LoVo (cell line): ENCODE results near the gene PLIN4.
A peak's percentile ranks its signal among the peaks of the same experiment; 100 is the strongest.

Source experiments
- DNase-seq: peaks from one replicate; pipeline ENCODE4 v3.0.0-alpha.2; 2016; ENCODE audit warnings: low spot score

PLIN4 gene

GRCh38 chr19:4488496-4488895 lies 29.8 kb downstream of the PLIN4 start:
- DNase-seq, result no peak

GRCh38 chr19:4487572-4487971 lies 30.7 kb downstream of the PLIN4 start:
- DNase-seq, result no peak

GRCh38 chr19:4483385-4483784 lies 34.9 kb downstream of the PLIN4 start:
- DNase-seq, result no peak

- DNase-seq, result no peak
Observed at GRCh38 chr19:4482721-4483364, 35.4 kb downstream of the PLIN4 start.

GRCh38 chr19:4477034-4477801 lies 41.1 kb downstream of the PLIN4 start:
- no peak for DNase-seq

- no peak for DNase-seq
Observed at GRCh38 chr19:4474514-4475022, 43.7 kb downstream of the PLIN4 start.

- no peak for DNase-seq
Observed at GRCh38 chr19:4473763-4474513, 44.3 kb downstream of the PLIN4 start.

- no peak for DNase-seq
Observed at GRCh38 chr19:4473011-4473762, 45.1 kb downstream of the PLIN4 start.

GRCh38 chr19:4472174-4472974 lies 45.9 kb downstream of the PLIN4 start, which contains the start of gene HDGFL2:
Gene HDGFL2, plus strand, starts transcription at chr19:4472297. Its CDS starts 54 bp downstream, at chr19:4472351.
- DNase-seq, result no peak

- DNase-seq, result peak; percentile 99
Observed at GRCh38 chr19:4471403-4472173, 46.7 kb downstream of the PLIN4 start.

GRCh38 chr19:4467835-4468234 lies 50.5 kb downstream of the PLIN4 start:
- DNase-seq, result no peak

GRCh38 chr19:4464815-4465581 lies 53.3 kb downstream of the PLIN4 start:
- DNase-seq, result no peak

- peak; percentile 97 for DNase-seq
Observed at GRCh38 chr19:4457654-4458395, 60.5 kb downstream of the PLIN4 start, which contains the start of gene UBXN6. Gene UBXN6, minus strand, starts transcription at chr19:4457794. Its CDS starts 97 bp downstream, at chr19:4457697.

GRCh38 chr19:4456843-4457653 lies 61.2 kb downstream of the PLIN4 start:
- DNase-seq, result peak; percentile 35

- no peak for DNase-seq
Observed at GRCh38 chr19:4456476-4456842, 61.8 kb downstream of the PLIN4 start.

GRCh38 chr19:4455719-4456475 lies 62.4 kb downstream of the PLIN4 start:
- no peak for DNase-seq
